ENCODE data around the gene CLDN8.

DNA sequence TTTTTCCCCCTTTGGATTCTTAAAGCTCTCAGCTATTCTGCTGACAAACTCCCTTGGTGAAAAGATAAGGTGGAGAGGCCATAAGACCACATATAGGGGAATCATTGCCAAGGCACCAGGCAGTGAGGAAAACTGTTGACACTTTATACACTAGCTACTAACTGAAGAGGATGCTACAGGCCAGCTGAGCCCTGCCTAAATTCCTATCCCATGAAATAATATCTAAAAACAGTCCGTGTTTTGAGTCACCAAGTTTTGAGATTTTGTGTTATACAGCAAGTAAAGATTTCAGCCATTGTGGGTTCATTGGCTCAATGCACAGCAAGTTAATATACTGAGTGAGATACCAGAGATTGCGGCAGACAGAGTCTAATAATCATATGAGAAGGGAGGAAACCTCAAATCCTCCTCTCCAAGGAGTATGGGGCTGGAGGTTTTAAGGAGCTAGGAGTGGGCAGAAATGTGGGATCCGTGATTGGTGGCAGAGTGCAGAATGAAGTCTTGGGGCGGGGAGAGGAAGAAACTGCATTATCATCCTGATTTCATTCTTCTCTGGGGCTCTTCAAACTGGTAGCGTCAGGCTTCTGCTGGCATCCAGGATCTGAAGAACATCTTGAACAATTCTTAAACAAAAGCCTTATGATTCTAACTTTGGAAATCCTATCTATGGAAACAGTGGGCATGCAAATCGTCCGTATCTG, 9.2 kb downstream of the CLDN8 start:
- no peak for TF ChIP-seq YY1 (IDR thresholded peaks at IDR 0.05; ENCODE audit: extremely low read depth, insufficient replicate concordance, low read depth, low read length)
- TF ChIP-seq, protein P1, sequence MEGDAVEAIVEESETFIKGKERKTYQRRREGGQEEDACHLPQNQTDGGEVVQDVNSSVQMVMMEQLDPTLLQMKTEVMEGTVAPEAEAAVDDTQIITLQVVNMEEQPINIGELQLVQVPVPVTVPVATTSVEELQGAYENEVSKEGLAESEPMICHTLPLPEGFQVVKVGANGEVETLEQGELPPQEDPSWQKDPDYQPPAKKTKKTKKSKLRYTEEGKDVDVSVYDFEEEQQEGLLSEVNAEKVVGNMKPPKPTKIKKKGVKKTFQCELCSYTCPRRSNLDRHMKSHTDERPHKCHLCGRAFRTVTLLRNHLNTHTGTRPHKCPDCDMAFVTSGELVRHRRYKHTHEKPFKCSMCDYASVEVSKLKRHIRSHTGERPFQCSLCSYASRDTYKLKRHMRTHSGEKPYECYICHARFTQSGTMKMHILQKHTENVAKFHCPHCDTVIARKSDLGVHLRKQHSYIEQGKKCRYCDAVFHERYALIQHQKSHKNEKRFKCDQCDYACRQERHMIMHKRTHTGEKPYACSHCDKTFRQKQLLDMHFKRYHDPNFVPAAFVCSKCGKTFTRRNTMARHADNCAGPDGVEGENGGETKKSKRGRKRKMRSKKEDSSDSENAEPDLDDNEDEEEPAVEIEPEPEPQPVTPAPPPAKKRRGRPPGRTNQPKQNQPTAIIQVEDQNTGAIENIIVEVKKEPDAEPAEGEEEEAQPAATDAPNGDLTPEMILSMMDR (IDR thresholded peaks at IDR 0.05 in 2 of 3, conservative IDR thresholded peaks at IDR 0.05 in 1 of 3; ENCODE audit: borderline replicate concordance in 1 of 3, insufficient read depth in 1 of 3, low read depth in 2 of 3, low read length in 2 of 3): no peak
- no peak for TF ChIP-seq POLR2AphosphoS5 (IDR thresholded peaks at IDR 0.05; ENCODE audit: low read depth, low read length)
